ENCODE results near the gene GAB2. TPM values are rescaled to one million over a fixed set of nuclear protein-coding genes. Genes with fewer than 3 reads are reported as not detected.

GAB2 gene
- total RNA-seq, 1 experiment from 2014 or later: 10.0 TPM

- DNase-seq (ENCODE audit: low read depth, low spot score): no peak
- H3K9me3 ChIP-seq (ENCODE audit: control insufficient read depth, insufficient read depth, low read depth, low read length): no peaks in the 10 kb centered on the region
- no peak overlapping the region for H3K4me3 ChIP-seq (ENCODE audit: low read depth in 2 of 2, low read length in 2 of 2)
- ATAC-seq: no peak
- H3K27me3 ChIP-seq (ENCODE audit: control insufficient read depth, insufficient read depth, low read length): no peaks in the 10 kb centered on the region
- TF ChIP-seq POLR2AphosphoS5 (IDR thresholded peaks at IDR 0.05; ENCODE audit: low read depth, low read length) (no peak), CTCF (IDR thresholded peaks at IDR 0.05) (no peak), TCF7L2 (IDR thresholded peaks at IDR 0.05; ENCODE audit: low read depth, low read length) (no peak), SIN3A (IDR thresholded peaks at IDR 0.05; ENCODE audit: borderline replicate concordance, insufficient read depth, low read depth, low read length) (no peak), REST (IDR thresholded peaks at IDR 0.05; ENCODE audit: insufficient read depth in 1 of 2, low read depth in 2 of 2, low read length in 1 of 2) (no peak)
- H3K4me1 ChIP-seq (ENCODE audit: control insufficient read depth, insufficient read depth, low read length): no peaks in the 10 kb centered on the region
- no peak overlapping the region for H3K27ac ChIP-seq (ENCODE audit: low read length)
- intact Hi-C loops (cut with micrococcal nuclease; ENCODE audit: unreplicated experiment): no loop called here
- POLR2A ChIA-PET: no interaction called here
- in situ Hi-C loops (cut with HindIII; ENCODE audit: low pct_unique_long_range_greater_than_20kb, low sequenced_read_pairs): no loop called here
- CTCF ChIA-PET: no interaction called here
- no TSS peak for BruUV-seq (replicated peaks)
- no peaks in the 10 kb centered on the region for H3K36me3 ChIP-seq (ENCODE audit: control insufficient read depth, insufficient read depth, low read length)
Observed at GRCh38 chr11:78438298-78438975, 20.8 kb upstream of the GAB2 start.

GRCh38 chr11:78432956-78433355, 15.3 kb upstream of the GAB2 start:
- Histone ChIP-seq H3K36me3 (ENCODE audit: control insufficient read depth, insufficient read depth, low read length) (no peaks in the 10 kb centered on the region), H3K4me3 (ENCODE audit: low read depth in 2 of 2, low read length in 2 of 2) (no peak overlapping the region), H3K27ac (ENCODE audit: low read length) (no peak overlapping the region), H3K9me3 (ENCODE audit: control insufficient read depth, insufficient read depth, low read depth, low read length) (no peaks in the 10 kb centered on the region), H3K27me3 (ENCODE audit: control insufficient read depth, insufficient read depth, low read length) (no peaks in the 10 kb centered on the region), H3K4me1 (ENCODE audit: control insufficient read depth, insufficient read depth, low read length) (no peaks in the 10 kb centered on the region)
- TF ChIP-seq REST (IDR thresholded peaks at IDR 0.05; ENCODE audit: insufficient read depth in 1 of 2, low read depth in 2 of 2, low read length in 1 of 2) (no peak), TCF7L2 (IDR thresholded peaks at IDR 0.05; ENCODE audit: low read depth, low read length) (no peak), POLR2AphosphoS5 (IDR thresholded peaks at IDR 0.05; ENCODE audit: low read depth, low read length) (no peak), SIN3A (IDR thresholded peaks at IDR 0.05; ENCODE audit: borderline replicate concordance, insufficient read depth, low read depth, low read length) (no peak), CTCF (IDR thresholded peaks at IDR 0.05) (no peak)
- DNase-seq (ENCODE audit: low read depth, low spot score) (no peak), ATAC-seq (no peak)
- in situ Hi-C loops (cut with HindIII; ENCODE audit: low pct_unique_long_range_greater_than_20kb, low sequenced_read_pairs) (no loop called here), intact Hi-C loops (cut with micrococcal nuclease; ENCODE audit: unreplicated experiment) (no loop called here)
- CTCF ChIA-PET: interaction anchor here (0.6 to 1.5 kb wide), 3 partner anchors 93 to 205 kb away, joined by 5 to 15 read pairs (median 8); no protein-coding TSS in a partner anchor
- BruUV-seq (replicated peaks): no TSS peak
- POLR2A ChIA-PET: no interaction called here
